GM06990 (cell line): ENCODE measurements around the gene TEX101.
"Not testable (repeated sequence)": the region's sequence is repeated elsewhere in the genome, so short reads cannot be mapped to it uniquely, and the experiment has no call there.

ENCODE experiments used
- DNase-seq: peaks from one replicate; pipeline ENCODE4 v3.0.0-alpha.2; 2011; ENCODE audit not compliant: insufficient read length; ENCODE audit errors: extremely low read depth
- H3K27me3 ChIP-seq: replicated peaks from 2 replicates; pipeline ENCODE4 v1.6.0; 2011; ENCODE audit warnings: low read length; ENCODE audit not compliant: control insufficient read depth, insufficient read depth
- H3K36me3 ChIP-seq: 2 replicates; pipeline ENCODE4 v1.5.1; 2011; ENCODE audit warnings: low read length; ENCODE audit not compliant: control insufficient read depth, insufficient read depth
- H3K4me3 ChIP-seq: replicated peaks from 2 replicates; pipeline ENCODE4 v1.5.1; 2011; ENCODE audit warnings: low read depth, mild to moderate bottlenecking, control low read depth, low read length
- CTCF ChIP-seq: IDR thresholded peaks from 2 replicates; pipeline ENCODE4 v1.5.1; 2011; ENCODE audit warnings: low read length, control low read depth, mild to moderate bottlenecking, inconsistent platforms; ENCODE audit not compliant: insufficient read depth, poor library complexity, severe bottlenecking

The TEX101 gene

GRCh38 chr19:43380008-43380407 is 34.7 kb upstream of the TEX101 start:
- Histone ChIP-seq H3K27me3 (no peaks in the 10 kb centered on the region), H3K36me3 (no peaks in the 10 kb centered on the region), H3K4me3 (no peak overlapping the region)
- no peak for TF ChIP-seq CTCF
- no peak for DNase-seq

GRCh38 chr19:43380771-43381386 is 33.8 kb upstream of the TEX101 start:
- no peak overlapping the region for H3K4me3 ChIP-seq
- H3K36me3 ChIP-seq: no peaks in the 10 kb centered on the region
- no peak for TF ChIP-seq CTCF
- no peaks in the 10 kb centered on the region for H3K27me3 ChIP-seq
- DNase-seq: no peak

GRCh38 chr19:43382586-43383216 is 32.0 kb upstream of the TEX101 start:
- not testable (repeated sequence) for H3K27me3 ChIP-seq, H3K36me3 ChIP-seq, H3K4me3 ChIP-seq, DNase-seq

- not testable (repeated sequence) for H3K27me3 ChIP-seq, H3K36me3 ChIP-seq, DNase-seq, H3K4me3 ChIP-seq
These were observed 31.4 kb upstream of the TEX101 start for GRCh38 chr19:43383254-43383653.

- not testable (repeated sequence) for DNase-seq, H3K36me3 ChIP-seq, H3K27me3 ChIP-seq, H3K4me3 ChIP-seq
These were observed 30.9 kb upstream of the TEX101 start for GRCh38 chr19:43383759-43384158.

- not testable (repeated sequence) for H3K27me3 ChIP-seq, DNase-seq, H3K36me3 ChIP-seq, H3K4me3 ChIP-seq
These were observed 23.7 kb upstream of the TEX101 start for GRCh38 chr19:43390903-43391551.

- not testable (repeated sequence) for H3K36me3 ChIP-seq, H3K4me3 ChIP-seq, DNase-seq, H3K27me3 ChIP-seq
These were observed 23.1 kb upstream of the TEX101 start for GRCh38 chr19:43391552-43391935.

GRCh38 chr19:43393501-43393900 is 21.2 kb upstream of the TEX101 start:
- not testable (repeated sequence) for DNase-seq, H3K36me3 ChIP-seq, H3K4me3 ChIP-seq, H3K27me3 ChIP-seq
